Spleen (tissue), 7 donors: ENCODE data around the gene EEIG1.

Experiments used
- POLR2A ChIP-seq, 3 donors: fragments of 450-650 bp; IDR thresholded peaks; one replicate each; pipeline ENCODE4 v1.5.1; 2017; ENCODE audit warnings: antibody characterized with exemption in 3 of 3, mild to moderate bottlenecking in 1 of 3
- POLR2AphosphoS5 ChIP-seq, 3 donors: sonication (generic); formaldehyde crosslinking; IDR thresholded peaks; one replicate each; pipeline ENCODE4 v1.5.1; 2017; ENCODE audit warnings: antibody characterized with exemption in 3 of 3
- TF ChIP-seq, protein P1 (sequence below), 11 experiments: fragments of 200-600 bp in 7 of 11; fragments of 450-650 bp in 4 of 11; sonication (generic) in 4 of 11; IDR thresholded peaks in 8 of 11; conservative IDR thresholded peaks in 3 of 11; 1 replicate in 7 of 11; 2 replicates in 4 of 11; pipeline versions ENCODE4 v1.4.0 to v1.8.0; 2016 to 2021; ENCODE audit warnings: antibody characterized with exemption in 11 of 11, inconsistent platforms in 4 of 11, mild to moderate bottlenecking in 1 of 11
- donor health status: DM: no; HTN: no; CAD: no; lungs with moderate emphysema.
- donor health status: DM: no; HTN: no; CAD: no.
- donor health status: DM: no; HTN: no; CAD: no.

DNA sequence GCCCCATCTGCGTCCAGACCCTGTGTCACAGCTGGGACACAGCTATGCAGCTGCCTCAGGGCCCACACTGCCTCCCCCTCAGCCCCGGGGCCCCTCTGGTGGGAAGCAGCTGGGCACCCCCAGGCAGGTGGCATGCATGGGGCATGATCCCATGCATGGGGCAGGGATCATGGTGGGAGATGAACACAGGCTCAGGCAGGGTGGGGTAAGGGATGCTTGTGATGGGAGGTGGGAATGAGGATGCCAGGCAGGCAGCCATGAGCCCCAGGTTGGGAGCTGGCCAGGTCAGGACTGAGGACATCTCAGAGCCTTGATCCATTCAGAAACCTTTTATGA is 19.7 kb downstream of the EEIG1 start:
- TF ChIP-seq, protein P1, sequence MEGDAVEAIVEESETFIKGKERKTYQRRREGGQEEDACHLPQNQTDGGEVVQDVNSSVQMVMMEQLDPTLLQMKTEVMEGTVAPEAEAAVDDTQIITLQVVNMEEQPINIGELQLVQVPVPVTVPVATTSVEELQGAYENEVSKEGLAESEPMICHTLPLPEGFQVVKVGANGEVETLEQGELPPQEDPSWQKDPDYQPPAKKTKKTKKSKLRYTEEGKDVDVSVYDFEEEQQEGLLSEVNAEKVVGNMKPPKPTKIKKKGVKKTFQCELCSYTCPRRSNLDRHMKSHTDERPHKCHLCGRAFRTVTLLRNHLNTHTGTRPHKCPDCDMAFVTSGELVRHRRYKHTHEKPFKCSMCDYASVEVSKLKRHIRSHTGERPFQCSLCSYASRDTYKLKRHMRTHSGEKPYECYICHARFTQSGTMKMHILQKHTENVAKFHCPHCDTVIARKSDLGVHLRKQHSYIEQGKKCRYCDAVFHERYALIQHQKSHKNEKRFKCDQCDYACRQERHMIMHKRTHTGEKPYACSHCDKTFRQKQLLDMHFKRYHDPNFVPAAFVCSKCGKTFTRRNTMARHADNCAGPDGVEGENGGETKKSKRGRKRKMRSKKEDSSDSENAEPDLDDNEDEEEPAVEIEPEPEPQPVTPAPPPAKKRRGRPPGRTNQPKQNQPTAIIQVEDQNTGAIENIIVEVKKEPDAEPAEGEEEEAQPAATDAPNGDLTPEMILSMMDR (IDR thresholded peaks at IDR 0.05 in 8 of 11, conservative IDR thresholded peaks at IDR 0.05 in 3 of 11): no peak
- TF ChIP-seq POLR2A (IDR thresholded peaks at IDR 0.05) (no peak), POLR2AphosphoS5 (IDR thresholded peaks at IDR 0.05) (no peak)
